ENCODE data around the gene NRIP1. TPM values are rescaled to one million over a fixed set of nuclear protein-coding genes. Genes with fewer than 3 reads are reported as not detected.

NRIP1 gene
- total RNA-seq, 6 donors from 2014 or later = 10.5 to 47.2 (median 34.8) TPM

DNA sequence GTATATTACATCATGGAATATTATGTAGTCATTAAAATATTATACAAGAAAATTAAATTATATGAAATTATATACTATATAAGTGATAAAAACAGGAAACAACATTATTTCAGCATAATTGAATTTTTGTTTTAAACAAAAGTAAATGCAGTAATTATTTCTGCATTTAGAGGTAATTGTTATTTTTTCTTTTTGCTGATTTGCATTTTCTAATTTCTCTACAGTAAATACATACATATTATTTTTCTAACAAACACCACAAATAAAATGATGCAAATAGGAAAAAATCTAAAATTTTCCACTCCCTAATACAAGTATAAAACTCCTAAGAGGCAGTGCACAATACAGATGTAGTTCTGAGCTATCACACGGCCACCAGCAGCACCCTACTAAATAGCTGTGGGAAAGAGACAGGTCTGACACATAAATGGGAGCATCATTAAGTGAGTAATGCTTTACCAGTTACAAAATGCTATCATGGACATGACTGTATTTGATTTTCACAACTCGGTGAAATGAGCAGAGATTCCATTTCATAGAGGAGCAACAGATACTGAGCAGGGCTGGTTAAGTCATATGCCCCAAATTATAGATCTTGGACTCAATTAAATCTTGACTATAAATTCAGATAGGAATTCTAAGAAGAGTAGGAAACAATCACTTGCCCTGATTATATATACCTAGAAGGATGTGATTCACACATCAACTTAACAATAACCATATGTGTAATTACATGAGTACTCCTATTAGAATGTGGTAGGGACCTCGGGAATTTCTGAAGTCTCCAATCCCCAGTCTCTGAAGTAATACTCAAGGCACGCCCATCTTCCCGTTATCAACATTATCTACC is 49.0 kb downstream of the NRIP1 start:
- TF ChIP-seq EP300 (IDR thresholded peaks at IDR 0.05) = no peak
- TF ChIP-seq, protein P1, sequence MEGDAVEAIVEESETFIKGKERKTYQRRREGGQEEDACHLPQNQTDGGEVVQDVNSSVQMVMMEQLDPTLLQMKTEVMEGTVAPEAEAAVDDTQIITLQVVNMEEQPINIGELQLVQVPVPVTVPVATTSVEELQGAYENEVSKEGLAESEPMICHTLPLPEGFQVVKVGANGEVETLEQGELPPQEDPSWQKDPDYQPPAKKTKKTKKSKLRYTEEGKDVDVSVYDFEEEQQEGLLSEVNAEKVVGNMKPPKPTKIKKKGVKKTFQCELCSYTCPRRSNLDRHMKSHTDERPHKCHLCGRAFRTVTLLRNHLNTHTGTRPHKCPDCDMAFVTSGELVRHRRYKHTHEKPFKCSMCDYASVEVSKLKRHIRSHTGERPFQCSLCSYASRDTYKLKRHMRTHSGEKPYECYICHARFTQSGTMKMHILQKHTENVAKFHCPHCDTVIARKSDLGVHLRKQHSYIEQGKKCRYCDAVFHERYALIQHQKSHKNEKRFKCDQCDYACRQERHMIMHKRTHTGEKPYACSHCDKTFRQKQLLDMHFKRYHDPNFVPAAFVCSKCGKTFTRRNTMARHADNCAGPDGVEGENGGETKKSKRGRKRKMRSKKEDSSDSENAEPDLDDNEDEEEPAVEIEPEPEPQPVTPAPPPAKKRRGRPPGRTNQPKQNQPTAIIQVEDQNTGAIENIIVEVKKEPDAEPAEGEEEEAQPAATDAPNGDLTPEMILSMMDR (IDR thresholded peaks at IDR 0.05) = no peak
- TF ChIP-seq POLR2A (IDR thresholded peaks at IDR 0.05) = no peak
- TF ChIP-seq POLR2AphosphoS5 (IDR thresholded peaks at IDR 0.05) = no peak
- Histone ChIP-seq H3K4me1 (peaks cover 0 to 7% (median 2%) of the 10 kb centered on the region in 4 donors), H3K27me3 (no peaks in the 10 kb centered on the region), H3K27ac (no peak overlapping the region), H3K36me3 (no peaks in the 10 kb centered on the region), H3K4me3 (no peak overlapping the region), H3K9me3 (no peaks in the 10 kb centered on the region)
- ATAC-seq (ENCODE audit: low FRiP score in 2 of 2) (peak in 1 of 2 donors; percentile 68), DNase-seq (no peak)
- WGBS, 2 donors = 83 to 89% methylated on average over 5 of the region's 5 CpGs

DNA sequence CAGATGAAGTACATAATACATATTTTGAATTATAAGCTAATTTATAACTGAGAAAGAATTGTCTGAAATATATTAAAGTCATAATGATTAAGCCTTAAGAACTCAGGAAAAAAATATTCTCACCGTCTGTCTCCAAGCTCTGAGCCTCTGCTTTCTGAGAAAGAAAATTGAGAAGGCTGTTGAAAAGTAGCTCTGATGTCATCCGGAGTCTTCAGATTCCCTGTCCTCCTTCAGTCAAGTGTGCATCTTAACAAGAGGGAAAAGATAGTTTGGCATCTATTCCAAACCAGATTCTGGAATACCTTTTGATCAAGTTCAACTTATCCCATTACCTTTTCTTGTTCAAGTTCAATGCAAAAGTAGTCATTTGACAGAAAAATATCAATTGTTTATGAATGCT is 50.6 kb downstream of the NRIP1 start:
- H3K36me3 ChIP-seq = no peaks in the 10 kb centered on the region
- WGBS, 2 donors = 73 to 89% methylated on average over 2 of the region's 2 CpGs

DNA sequence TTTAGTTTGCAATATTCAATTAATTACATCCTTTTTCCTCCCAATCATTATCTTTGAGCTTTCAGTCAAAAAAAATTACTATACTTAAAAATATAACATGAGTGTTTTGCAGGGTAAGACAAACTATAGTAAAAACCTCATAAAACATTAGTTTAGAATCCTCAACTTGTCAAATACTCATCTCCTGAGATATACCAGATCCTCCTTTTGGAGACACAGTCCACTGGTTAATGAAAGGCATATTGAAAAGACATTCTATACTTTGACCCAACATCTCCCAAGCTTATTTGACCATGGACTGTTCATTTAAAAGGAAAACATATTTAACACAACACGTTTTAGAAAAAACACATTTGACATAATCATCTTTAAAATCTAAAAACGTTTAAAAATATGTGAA is 52.8 kb downstream of the NRIP1 start:
- Histone ChIP-seq H3K4me1 (peaks cover 0 to 2% (median 0%) of the 10 kb centered on the region in 4 donors), H3K27me3 (no peaks in the 10 kb centered on the region), H3K36me3 (no peaks in the 10 kb centered on the region), H3K9me3 (no peaks in the 10 kb centered on the region), H3K27ac (no peak overlapping the region), H3K4me3 (no peak overlapping the region)
- TF ChIP-seq, protein P1 (IDR thresholded peaks at IDR 0.05) = no peak
- TF ChIP-seq POLR2AphosphoS5 (IDR thresholded peaks at IDR 0.05) (no peak), EP300 (IDR thresholded peaks at IDR 0.05) (no peak), POLR2A (IDR thresholded peaks at IDR 0.05) (no peak)
- 78 to 82% methylated on average over 2 of the region's 2 CpGs for WGBS, 2 donors
- ATAC-seq (ENCODE audit: low FRiP score in 2 of 2) (no peak), DNase-seq (no peak)

More for the DNA sequence above, 50.6 kb downstream of the NRIP1 start:
- ATAC-seq (ENCODE audit: low FRiP score in 2 of 2) (no peak), DNase-seq (no peak)
- Histone ChIP-seq H3K27ac (no peak overlapping the region), H3K9me3 (no peaks in the 10 kb centered on the region), H3K27me3 (no peaks in the 10 kb centered on the region), H3K4me3 (no peak overlapping the region), H3K4me1 (peaks cover 0 to 7% (median 2%) of the 10 kb centered on the region in 4 donors)
- no peak for TF ChIP-seq EP300 (IDR thresholded peaks at IDR 0.05)
- TF ChIP-seq, protein P1 (IDR thresholded peaks at IDR 0.05) = no peak
- TF ChIP-seq POLR2AphosphoS5 (IDR thresholded peaks at IDR 0.05) = no peak
- TF ChIP-seq POLR2A (IDR thresholded peaks at IDR 0.05) = no peak

DNA sequence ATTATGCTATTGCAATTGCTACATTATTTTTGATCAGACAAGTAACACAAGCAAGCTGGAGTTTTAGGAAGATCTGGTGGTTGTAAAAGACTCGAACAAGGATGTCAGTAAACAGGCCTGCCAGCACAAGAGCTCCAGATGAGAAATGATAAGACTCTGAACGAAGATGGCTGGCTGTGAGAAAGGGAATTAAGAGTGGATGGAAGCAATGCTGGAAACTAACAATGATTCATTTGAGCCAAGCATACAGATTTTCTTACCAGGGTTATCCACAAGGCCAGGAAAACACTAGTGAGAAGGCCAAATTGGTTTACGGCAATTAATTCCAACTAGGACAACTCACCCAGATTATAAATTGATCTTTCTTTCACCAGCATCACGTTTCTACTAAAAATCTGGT is 54.2 kb downstream of the NRIP1 start:
- ATAC-seq (ENCODE audit: low FRiP score in 2 of 2) = no peak
- Histone ChIP-seq H3K4me1 (peaks cover 0 to 8% (median 3%) of the 10 kb centered on the region in 4 donors), H3K36me3 (no peaks in the 10 kb centered on the region), H3K27me3 (no peaks in the 10 kb centered on the region), H3K4me3 (no peak overlapping the region), H3K9me3 (no peaks in the 10 kb centered on the region), H3K27ac (no peak overlapping the region)
- WGBS, 2 donors = 87 to 90% methylated on average over 4 of the region's 4 CpGs
- no peak for TF ChIP-seq POLR2AphosphoS5 (IDR thresholded peaks at IDR 0.05)
- no peak for TF ChIP-seq EP300 (IDR thresholded peaks at IDR 0.05)
- TF ChIP-seq, protein P1 (IDR thresholded peaks at IDR 0.05) = no peak
- no peak for TF ChIP-seq POLR2A (IDR thresholded peaks at IDR 0.05)
- no peak for DNase-seq

Measured in upper lobe of left lung (tissue), 6 donors.